Measurements from ENCODE around the gene GRK5. TPM values are rescaled to one million over a fixed set of nuclear protein-coding genes. Genes with fewer than 3 reads are reported as not detected.

The GRK5 gene
- total RNA-seq, 6 experiments from 2014 or later, result 9.7 to 16.8 (median 15.9) TPM

DNA sequence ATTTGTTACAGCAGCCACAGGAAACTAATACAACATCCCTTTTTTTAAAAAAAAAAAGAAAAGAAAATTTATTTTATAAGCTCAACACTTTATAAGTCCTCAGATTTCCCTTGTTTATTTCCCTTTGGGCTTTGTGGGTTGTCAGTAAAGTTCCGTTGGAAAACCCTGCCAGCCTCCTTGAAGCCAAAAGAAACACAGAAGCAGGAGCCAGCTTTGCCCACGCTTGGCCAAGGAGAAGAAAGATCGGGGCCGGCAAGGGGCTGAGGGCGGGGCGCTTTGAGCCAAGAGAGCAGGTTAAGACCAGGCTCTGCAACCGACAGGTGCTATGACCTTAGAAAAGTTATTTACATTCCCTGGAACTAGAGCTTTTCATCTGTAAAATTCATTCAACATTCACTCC, 262.5 kb downstream of the GRK5 start:
- no peak overlapping the region for H3K27ac Mint-ChIP-seq
- DNase-seq, result no peak
- 0 out of 2 replicates have a peak, but pooled peaks cover 3% of the 10 kb centered on the region for H3K9me3 Mint-ChIP-seq
- TF ChIP-seq, protein P1, sequence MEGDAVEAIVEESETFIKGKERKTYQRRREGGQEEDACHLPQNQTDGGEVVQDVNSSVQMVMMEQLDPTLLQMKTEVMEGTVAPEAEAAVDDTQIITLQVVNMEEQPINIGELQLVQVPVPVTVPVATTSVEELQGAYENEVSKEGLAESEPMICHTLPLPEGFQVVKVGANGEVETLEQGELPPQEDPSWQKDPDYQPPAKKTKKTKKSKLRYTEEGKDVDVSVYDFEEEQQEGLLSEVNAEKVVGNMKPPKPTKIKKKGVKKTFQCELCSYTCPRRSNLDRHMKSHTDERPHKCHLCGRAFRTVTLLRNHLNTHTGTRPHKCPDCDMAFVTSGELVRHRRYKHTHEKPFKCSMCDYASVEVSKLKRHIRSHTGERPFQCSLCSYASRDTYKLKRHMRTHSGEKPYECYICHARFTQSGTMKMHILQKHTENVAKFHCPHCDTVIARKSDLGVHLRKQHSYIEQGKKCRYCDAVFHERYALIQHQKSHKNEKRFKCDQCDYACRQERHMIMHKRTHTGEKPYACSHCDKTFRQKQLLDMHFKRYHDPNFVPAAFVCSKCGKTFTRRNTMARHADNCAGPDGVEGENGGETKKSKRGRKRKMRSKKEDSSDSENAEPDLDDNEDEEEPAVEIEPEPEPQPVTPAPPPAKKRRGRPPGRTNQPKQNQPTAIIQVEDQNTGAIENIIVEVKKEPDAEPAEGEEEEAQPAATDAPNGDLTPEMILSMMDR (IDR thresholded peaks at IDR 0.05), result no peak
- H3K4me1 Mint-ChIP-seq (ENCODE audit: low read depth), result no peaks in the 10 kb centered on the region
- peaks cover 21% of the 10 kb centered on the region for H3K27me3 Mint-ChIP-seq (ENCODE audit: insufficient read depth)
- no peaks in the 10 kb centered on the region for H3K36me3 Mint-ChIP-seq (ENCODE audit: low read depth)
- H3K4me3 Mint-ChIP-seq, result no peak overlapping the region

DNA sequence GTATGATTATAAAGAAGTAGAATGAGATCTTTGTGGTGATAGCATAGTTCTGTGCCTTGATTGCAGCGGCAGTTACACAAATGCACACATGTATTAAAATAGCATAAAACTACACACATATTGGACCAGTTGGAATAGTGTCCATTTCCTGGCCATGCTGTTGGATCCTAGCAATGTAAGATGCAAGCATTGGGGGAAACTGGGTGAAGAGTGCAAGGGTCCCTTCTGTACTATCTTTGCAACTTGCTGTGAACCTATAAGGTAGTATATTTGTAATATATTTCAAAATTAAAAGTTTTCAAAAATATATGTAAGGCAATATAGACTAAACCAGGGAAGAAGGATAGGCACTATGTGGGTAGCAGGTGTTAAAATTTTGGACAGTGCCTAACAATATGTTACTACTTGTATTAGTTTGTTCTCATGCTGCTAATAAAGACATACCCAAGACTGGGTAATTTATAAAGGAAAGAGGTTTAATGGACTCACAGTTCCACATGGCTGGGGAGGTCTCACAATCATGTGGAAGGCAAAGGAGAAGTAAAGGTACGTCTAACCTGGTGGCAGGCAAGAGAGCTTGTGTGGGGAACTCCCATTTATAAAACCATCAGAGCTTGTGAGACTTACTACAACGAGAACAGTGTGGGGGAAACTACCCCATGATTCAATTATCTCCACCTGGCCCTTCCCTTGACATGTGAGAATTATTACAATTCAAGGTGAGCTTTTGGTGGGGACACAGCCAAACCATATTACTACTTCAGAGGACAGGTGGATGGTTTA, 263.7 kb downstream of the GRK5 start:
- Mint-ChIP-seq H3K9me3 (0 out of 2 replicates have a peak, but pooled peaks cover 3% of the 10 kb centered on the region), H3K4me1 (ENCODE audit: low read depth) (no peaks in the 10 kb centered on the region), H3K4me3 (no peak overlapping the region), H3K27me3 (ENCODE audit: insufficient read depth) (peaks cover 32% of the 10 kb centered on the region), H3K36me3 (ENCODE audit: low read depth) (no peaks in the 10 kb centered on the region), H3K27ac (no peak overlapping the region)
- TF ChIP-seq, protein P1 (IDR thresholded peaks at IDR 0.05), result no peak
- DNase-seq, result no peak

DNA sequence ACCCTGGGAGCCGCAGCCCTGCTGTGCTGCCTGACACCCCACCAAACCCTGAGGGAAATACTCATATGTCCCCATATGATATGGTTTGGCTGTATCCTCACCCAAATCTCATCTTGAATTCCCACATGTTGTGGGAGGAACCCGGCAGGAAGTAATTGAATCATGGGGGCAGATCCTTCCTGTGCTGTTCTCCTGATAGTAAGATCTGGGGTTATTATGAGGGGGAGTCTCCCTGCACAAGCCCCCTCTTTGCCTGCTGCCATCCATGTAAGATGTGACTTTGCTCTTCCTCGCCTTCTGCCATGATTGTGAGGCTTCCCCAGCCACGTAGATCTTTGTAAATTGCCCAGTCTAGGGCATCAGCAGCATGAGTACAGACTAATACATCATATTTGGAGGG, 266.4 kb downstream of the GRK5 start:
- TF ChIP-seq, protein P1 (IDR thresholded peaks at IDR 0.05), result no peak
- Mint-ChIP-seq H3K27me3 (ENCODE audit: insufficient read depth) (peaks cover 45% of the 10 kb centered on the region), H3K4me3 (no peak overlapping the region), H3K4me1 (ENCODE audit: low read depth) (peaks cover 2% of the 10 kb centered on the region), H3K9me3 (0 out of 2 replicates have a peak, but pooled peaks cover 3% of the 10 kb centered on the region), H3K36me3 (ENCODE audit: low read depth) (no peaks in the 10 kb centered on the region), H3K27ac (no peak overlapping the region)
- DNase-seq, result no peak

DNA sequence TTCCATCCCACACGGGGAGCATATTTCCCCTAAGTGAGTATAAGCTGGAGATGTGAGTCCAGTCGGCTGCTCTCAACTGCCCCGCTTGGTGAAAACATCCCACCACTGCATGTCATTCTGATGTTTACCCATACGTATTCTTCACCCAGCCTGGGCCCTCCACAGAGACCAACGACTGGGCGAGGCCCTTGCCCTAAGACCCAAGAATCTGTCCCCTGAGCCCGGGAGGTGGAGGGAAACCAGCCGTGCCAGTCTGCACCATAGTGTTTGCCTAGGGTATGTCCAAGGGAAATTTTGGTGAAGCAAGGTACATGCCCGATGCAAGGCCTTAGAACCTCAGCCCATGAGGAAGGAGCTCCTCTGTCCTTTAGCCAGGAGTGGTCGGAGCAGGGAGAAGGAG, 267.2 kb downstream of the GRK5 start:
- DNase-seq, result no peak
- peaks cover 53% of the 10 kb centered on the region for H3K27me3 Mint-ChIP-seq (ENCODE audit: insufficient read depth)
- 0 out of 2 replicates have a peak, but pooled peaks cover 3% of the 10 kb centered on the region for H3K9me3 Mint-ChIP-seq
- peaks cover 11% of the 10 kb centered on the region for H3K4me1 Mint-ChIP-seq (ENCODE audit: low read depth)
- TF ChIP-seq, protein P1 (IDR thresholded peaks at IDR 0.05), result no peak
- no peak overlapping the region for H3K27ac Mint-ChIP-seq
- no peak overlapping the region for H3K4me3 Mint-ChIP-seq
- no peaks in the 10 kb centered on the region for H3K36me3 Mint-ChIP-seq (ENCODE audit: low read depth)

DNA sequence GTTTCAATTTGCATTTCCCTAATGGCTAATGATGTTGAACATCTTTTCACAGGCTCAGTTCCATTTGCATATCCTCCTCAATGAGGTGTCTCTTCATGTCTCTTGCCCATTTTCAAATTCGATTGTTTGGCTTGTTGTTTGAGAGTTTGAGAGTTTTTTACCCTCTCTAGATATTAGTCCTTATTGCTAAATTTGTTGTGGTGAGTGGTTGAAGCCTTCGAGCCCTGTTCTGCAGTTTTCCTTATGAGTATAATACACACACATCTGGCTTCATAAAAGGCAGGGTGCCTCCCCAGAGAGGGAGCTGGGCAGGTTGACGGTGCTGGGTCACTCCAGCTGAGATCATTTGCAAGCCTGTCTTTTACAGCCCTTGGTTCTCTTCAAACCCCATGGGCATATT, 270.1 kb downstream of the GRK5 start:
- no peaks in the 10 kb centered on the region for H3K36me3 Mint-ChIP-seq (ENCODE audit: low read depth)
- H3K9me3 Mint-ChIP-seq, result 0 out of 2 replicates have a peak, but pooled peaks cover 3% of the 10 kb centered on the region
- no peak overlapping the region for H3K27ac Mint-ChIP-seq
- peaks cover 48% of the 10 kb centered on the region for H3K27me3 Mint-ChIP-seq (ENCODE audit: insufficient read depth)
- TF ChIP-seq, protein P1 (IDR thresholded peaks at IDR 0.05), result no peak
- peaks cover 13% of the 10 kb centered on the region for H3K4me1 Mint-ChIP-seq (ENCODE audit: low read depth)
- no peak overlapping the region for H3K4me3 Mint-ChIP-seq
- no peak for DNase-seq
